ENCODE data around the gene DGKB.

GRCh38 chr7:14871880-14872279 is 30.7 kb downstream of the DGKB start:
- TF ChIP-seq POLR2A (IDR thresholded peaks at IDR 0.05), result no peak
- TF ChIP-seq, protein P1, sequence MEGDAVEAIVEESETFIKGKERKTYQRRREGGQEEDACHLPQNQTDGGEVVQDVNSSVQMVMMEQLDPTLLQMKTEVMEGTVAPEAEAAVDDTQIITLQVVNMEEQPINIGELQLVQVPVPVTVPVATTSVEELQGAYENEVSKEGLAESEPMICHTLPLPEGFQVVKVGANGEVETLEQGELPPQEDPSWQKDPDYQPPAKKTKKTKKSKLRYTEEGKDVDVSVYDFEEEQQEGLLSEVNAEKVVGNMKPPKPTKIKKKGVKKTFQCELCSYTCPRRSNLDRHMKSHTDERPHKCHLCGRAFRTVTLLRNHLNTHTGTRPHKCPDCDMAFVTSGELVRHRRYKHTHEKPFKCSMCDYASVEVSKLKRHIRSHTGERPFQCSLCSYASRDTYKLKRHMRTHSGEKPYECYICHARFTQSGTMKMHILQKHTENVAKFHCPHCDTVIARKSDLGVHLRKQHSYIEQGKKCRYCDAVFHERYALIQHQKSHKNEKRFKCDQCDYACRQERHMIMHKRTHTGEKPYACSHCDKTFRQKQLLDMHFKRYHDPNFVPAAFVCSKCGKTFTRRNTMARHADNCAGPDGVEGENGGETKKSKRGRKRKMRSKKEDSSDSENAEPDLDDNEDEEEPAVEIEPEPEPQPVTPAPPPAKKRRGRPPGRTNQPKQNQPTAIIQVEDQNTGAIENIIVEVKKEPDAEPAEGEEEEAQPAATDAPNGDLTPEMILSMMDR (IDR thresholded peaks at IDR 0.05), result no peak
- no peak for TF ChIP-seq EP300 (IDR thresholded peaks at IDR 0.05)
